ENCODE results near the gene ABCB8.

DNA sequence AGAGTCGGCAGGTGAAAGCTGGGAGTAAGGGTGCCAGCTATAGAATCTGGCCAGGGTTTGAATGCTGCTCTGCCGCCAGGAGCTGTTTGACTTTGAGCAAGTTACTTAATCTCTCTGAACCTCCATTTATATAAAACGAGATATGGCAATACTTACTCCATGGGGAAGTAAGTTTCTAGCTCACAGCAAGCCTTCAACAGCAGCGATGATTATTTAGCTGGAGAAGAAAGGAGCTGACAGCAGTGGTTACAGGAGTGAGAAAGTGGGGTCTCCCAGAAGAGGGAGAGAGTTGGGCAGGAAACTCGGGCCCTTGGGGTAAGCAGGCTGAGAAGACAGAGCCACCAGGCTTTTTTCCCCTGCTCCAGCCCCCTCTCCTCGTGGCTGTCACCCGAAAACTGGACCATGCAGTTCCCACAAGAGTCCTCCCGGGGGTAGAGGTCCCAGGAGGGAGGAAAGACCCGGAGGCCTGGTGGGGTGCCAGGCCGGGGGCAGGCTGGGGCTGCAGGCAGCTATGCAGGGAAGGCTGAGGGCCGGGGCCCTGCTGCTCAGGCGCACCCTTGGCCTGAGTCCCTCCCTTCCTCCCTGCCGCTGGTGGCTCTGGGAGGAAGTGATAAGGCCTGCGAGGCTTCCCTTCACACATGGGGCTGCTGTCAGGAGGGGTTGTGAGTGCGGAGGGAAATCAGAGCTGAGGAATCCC is 34.0 kb upstream of the ABCB8 start:
- TF ChIP-seq, protein P1, sequence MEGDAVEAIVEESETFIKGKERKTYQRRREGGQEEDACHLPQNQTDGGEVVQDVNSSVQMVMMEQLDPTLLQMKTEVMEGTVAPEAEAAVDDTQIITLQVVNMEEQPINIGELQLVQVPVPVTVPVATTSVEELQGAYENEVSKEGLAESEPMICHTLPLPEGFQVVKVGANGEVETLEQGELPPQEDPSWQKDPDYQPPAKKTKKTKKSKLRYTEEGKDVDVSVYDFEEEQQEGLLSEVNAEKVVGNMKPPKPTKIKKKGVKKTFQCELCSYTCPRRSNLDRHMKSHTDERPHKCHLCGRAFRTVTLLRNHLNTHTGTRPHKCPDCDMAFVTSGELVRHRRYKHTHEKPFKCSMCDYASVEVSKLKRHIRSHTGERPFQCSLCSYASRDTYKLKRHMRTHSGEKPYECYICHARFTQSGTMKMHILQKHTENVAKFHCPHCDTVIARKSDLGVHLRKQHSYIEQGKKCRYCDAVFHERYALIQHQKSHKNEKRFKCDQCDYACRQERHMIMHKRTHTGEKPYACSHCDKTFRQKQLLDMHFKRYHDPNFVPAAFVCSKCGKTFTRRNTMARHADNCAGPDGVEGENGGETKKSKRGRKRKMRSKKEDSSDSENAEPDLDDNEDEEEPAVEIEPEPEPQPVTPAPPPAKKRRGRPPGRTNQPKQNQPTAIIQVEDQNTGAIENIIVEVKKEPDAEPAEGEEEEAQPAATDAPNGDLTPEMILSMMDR (IDR thresholded peaks at IDR 0.05): no peak
- TF ChIP-seq POLR2A (IDR thresholded peaks at IDR 0.05) (no peak), POLR2AphosphoS5 (IDR thresholded peaks at IDR 0.05) (no peak), EP300 (IDR thresholded peaks at IDR 0.05) (no peak)
